T follicular helper cell (primary cell): ENCODE measurements around the gene AHRR.

Experiments
- DNase-seq: peaks from one replicate; pipeline ENCODE4 v3.0.0-alpha.2; 2020; ENCODE audit warnings: low read depth

Gene AHRR

DNA sequence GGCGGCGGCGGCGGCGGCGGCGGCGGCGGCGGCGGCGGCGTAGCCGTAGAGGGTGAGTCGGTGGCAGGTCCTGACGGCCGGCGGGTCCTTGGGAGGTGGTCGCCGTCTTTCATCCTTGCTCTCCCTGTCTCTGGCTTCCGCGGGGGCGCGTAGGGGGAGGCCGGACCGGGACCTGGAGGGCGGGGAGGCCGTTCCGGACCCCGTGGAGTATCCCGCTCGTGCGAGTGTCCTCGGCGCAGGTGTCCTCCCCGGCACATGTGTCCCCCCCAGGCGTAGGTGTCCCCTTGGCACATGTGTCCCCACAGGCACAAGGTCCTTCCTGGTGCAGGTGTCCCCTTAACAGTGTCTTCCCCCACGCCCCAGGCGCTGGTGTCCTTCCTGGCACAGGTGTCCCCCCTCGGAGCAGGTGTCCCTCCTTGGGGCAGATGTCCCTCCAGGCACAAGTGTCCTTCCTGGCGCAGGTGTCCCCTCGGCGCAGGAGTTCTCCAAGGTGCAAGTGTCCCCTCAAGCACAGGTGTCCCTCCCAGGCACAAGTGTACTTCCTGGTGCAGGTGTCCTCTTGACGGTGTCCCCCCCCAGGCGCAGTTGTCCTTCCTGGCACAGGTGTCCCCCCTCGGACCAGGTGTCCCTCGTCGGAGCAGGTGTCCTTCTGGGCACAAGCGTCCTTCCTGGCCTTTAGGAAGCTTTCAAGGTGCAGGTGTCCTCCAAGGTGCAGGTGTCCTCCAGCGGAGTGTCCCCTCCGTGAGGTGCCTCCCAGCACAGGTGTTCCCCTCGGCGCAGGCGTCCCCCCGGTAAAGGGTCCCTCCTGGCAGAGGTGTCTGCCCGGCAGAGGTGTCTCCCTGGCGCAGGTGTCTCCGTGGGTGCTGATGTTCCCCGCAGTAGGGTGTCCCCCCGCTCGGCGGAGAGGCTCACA is 122.0 kb downstream of the AHRR start:
- DNase-seq: no peak

DNA sequence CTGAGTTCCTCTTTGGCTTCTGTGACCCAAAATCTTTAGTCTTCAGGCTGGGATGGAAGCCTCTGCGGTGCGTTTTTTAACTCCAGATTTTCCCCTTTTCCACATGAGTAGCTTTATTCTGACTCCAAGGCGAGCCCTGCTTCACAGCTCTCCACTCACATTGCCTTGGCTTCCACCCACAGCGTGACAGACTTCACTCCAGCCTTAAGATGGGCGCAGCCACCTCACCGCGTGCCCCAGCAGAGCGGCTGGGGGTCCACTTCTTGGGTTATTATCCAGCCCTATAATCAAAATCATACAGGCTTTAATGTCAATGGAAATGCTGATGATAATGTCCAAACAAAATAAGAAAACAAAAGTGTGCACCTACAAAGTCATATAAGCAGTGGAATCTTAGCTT is 122.7 kb downstream of the AHRR start:
- DNase-seq: no peak

DNA sequence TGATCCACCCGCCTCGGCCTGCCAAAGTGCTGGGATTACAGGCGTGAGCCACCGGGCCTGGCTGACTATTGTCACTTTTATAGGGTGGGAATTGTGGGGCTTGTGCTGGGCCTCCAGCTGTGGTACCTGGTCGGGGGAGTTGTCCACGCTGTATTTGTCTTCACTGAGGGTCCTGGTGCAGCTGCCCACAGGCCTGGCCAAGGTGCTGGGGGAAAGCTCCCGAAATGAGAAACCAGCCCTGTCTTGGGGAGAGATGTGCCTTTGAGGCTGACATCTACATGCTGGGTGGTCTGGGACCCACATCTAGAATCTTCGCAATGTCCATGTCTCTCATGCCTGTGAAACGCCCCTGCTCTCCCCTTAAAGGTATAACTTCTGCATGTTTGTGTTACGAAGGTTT is 124.1 kb downstream of the AHRR start:
- DNase-seq: no peak

DNA sequence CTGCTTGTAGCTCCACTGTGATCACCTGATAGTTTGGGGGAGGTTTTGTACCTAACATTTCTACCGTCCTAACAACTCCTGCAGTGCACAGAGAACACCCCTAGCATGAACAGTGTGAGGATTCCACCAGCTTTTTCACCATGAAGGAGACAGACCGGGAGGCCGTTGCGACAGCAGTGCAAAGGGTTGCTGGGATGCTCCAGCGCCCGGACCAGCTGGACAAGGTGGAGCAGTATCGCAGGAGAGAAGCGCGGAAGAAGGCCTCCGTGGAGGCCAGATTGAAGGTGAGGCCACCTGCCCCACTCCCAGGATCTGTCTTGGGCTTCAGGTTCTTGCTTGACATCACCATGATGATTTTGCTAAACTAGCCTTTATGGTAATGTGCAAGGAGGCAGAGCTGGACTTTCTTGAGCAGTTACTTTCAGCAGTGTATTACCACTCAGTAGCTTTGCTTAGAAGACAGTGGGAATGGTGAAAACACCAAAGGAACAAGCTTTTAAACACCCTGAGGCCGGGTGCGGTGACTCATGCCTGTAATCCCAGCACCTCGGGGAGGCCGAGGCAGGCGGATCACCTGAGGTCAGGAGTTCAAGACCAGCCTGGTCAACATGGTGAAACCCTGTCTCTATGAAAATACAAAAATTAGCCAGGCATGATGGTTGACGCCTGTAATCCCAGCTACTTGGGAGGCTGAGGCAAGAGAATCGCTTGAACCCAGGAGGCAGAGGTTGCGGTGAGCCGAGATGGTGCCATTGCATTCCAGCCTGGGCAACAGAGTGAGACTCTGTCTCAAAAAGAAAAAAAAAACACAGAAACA is 124.8 kb downstream of the AHRR start:
- no peak for DNase-seq

DNA sequence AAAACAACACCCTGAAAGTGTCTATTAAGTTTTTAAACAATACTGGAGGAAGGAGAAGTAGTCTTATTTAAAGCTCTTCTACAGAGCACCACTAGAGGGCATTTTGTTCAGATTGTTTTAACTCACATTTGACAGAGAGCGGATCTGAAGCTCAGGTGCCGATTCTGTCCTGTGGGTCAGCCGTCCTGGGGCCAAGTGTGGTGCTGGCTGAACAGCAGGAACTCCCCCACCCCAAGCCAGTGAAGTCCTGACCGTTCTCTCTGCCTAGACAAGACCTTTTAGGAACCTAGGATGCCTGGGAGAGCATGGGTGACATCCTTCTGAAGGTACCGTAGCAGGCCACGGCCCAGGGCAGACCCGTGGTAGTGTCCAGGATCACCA is 125.4 kb downstream of the AHRR start:
- DNase-seq: no peak

DNA sequence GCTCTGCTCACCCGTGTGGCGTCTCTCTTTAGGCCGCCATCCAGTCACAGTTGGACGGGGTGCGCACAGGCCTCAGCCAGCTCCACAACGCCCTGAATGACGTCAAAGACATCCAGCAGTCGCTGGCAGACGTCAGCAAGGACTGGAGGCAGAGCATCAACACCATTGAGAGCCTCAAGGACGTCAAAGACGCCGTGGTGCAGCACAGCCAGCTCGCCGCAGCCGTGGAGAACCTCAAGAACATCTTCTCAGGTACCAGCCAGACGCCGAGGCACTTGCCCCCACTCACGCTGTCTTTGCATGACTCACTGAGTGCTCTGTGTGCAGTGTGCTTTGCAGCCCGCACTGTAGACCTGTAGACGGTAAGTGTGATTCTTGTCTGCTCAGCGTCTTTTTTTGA is 126.0 kb downstream of the AHRR start:
- DNase-seq: no peak

DNA sequence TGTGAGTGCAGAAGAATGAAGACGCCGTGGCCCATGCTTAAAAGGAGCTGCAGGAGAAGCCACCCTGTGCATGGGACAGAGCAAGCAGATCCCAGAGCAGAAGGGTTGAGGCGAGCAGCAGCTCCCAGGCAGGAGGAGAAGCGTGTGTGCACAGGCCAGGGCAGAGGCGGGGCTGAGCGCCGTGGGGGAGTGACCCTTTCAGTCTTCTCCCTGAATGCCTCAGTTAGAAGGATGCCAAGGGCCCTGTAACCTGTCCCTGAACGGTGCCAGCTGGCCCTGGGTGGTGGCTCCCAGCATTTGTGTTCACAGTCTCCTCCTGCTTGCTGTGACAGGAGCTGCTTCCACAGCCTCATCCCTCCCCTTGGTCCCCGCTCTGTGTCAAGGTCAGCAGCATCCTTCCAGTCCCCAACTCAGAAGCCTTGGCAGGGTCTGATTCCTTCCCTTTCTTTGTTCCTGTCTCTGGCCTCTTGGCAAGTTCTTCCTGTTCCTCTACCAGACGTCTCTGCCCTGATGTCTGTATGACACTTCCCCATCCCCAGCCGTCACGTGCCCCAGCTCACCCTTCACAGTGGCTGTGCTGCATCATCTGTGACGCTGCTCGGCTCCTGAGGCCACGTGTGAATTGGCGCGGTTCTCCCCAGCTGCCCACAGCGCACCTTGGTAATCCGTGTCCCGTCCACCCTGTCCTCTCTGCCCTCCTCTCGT is 126.7 kb downstream of the AHRR start:
- DNase-seq: no peak

DNA sequence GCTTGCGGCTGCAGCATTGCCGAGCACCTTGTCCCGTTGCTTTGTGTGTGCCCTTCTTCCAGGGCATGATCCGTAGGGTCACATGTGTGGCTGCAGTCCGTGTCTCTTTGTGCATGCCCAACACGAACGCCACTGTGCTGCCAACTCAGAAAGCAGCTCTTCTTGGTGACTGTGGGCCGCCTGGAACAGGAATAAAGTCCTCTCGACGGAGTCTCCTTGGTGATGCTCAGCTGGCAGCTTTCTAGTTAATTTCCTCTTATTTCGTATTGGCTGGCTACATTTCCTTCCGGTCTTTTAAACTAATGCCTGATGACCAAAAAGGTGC is 127.2 kb downstream of the AHRR start:
- no peak for DNase-seq

DNA sequence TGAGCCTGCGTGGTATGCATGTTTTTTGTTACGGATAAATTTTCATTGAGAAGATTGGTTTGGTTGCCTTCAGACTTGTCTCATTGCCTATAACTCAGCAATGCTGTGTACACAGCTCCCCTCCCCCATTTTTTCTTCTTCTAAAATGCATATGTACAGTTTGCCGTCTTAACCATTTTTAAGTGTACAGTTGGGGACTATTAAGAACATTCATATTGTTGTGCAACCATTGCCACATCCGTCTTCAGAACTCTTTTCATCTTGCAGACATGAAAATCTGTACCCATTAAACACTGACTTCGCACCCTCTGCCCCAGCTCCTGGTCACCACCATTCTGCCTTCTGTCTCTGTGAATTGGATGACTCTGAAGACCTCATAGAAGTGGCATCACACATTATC is 127.6 kb downstream of the AHRR start:
- no peak for DNase-seq

DNA sequence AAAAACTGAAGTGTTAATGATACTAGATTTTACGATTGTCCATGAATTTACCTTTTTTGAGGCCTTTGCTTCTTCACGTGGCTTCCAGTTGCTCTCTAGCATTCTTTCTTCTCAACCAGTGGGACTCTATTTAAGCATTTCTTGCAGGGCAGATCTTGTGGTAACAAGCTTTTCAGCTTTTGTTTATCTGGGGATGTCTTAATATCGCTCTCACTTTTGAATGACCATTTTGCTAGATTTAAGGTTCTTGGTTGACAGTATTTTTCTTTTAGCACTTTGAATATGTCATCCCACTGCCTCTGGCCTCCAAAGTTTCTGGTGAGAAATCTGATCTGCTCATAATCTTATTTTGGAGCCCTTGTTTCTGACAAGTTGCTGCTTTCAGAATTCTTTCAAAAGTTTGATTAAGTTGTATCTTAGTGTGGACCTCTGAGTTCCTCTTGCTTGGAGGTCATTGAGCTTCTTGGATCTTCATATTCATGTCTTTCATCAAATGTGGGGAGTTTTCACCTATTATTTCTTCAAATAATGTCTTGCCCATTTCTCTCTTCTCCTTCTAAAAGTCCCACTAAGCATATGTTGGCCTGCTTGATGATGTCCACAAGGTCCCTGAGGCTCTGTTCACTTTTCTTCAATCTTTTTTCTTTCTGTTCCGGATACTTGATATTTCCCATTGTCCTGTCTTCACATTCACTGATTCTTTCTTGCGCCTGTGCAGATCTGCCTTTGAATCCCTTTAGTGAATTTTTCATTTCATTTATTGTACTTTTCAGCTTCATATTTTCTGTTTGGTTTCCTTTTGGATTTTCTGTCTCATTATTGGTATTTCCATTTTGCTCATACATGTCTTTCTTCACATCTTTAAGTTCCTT is 130.3 kb downstream of the AHRR start:
- DNase-seq: no peak

DNA sequence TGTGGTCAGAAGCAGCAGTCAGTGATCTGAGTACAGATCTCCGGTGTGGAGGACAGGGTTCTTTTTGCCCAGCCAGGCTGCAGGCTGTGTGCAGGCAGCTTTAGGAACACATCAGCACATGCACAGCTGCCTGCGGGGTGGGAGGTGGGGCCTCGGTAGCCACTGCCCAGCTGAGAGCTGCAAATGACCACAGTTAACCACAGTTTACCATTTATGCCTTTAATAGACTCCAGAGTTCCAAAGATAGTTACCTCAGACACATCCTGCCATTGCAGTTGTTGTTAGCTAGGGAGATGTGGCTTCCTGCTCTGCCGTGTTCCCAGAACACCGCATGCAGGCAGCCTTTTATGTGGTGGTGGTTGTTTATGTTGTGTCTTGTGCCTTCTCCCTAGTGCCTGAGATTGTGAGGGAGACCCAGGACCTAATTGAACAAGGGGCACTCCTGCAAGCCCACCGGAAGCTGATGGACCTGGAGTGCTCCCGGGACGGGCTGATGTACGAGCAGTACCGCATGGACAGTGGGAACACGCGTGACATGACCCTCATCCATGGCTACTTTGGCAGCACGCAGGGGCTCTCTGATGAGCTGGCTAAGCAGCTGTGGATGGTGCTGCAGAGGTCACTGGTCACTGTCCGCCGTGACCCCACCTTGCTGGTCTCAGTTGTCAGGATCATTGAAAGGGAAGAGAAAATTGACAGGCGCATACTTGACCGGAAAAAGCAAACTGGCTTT is 131.6 kb downstream of the AHRR start:
- no peak for DNase-seq

DNA sequence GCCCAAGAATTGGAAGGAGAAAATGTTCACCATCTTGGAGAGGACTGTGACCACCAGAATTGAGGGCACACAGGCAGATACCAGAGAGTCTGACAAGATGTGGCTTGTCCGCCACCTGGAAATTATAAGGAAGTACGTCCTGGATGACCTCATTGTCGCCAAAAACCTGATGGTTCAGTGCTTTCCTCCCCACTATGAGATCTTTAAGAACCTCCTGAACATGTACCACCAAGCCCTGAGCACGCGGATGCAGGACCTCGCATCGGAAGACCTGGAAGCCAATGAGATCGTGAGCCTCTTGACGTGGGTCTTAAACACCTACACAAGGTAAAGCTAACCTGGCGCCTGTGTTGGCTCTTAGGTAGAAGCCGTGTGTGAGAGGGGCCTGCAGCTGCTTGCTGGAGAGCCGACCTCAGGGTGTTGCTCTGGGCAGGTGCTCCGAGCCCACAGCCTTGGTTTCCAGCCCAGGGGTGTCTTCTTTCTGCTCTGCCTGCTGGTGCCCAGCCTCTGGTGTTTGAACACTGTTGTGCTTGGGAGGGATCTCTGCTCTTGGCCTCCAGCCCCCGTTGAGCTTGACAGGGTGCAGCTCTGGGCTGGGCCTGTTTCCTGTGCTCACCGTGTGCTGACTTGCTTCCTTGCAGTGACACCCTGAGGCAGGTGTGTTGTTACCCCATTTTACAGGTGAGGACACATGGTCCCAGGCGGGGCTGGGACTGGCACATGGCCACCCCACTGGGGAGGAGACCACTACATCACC is 132.4 kb downstream of the AHRR start:
- DNase-seq: no peak

DNA sequence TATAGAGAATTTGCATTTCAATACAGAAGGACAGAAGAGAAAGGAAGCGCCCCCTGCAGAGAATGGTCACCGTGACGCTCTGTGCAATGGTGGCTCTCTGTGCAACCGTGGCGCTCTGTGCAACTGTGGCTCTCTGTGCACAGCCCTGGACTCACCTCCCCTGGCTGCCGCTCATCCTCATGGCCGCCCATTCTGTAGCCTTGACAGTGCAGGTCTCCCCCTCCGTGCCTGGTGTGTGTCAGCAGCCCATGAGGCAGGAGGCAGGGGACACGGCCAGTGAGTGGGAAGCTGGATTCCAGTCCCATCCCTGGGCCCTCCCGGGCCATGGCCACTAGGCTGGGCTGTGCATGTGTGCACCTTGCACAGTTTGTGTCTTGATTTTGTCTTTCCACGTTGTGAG is 133.4 kb downstream of the AHRR start:
- no peak for DNase-seq

DNA sequence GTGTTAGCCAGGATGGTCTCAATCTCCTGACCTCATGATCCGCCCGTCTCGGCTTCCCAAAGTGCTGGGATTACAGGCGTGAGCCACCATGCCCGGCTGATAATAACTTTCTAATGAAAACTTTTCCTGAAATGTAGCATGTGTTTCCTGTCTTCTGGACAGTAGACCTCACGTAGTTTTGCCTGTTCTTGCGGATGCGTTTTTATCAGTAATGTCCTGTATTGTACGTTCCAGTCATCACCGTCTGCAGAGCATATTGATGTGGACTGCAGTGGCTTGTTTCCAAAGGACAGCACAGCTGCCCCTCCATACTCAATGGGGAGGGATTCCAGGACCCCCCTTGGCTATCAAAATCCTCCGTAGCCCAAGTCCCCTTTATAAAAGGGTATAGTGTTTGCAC is 134.3 kb downstream of the AHRR start:
- no peak for DNase-seq

DNA sequence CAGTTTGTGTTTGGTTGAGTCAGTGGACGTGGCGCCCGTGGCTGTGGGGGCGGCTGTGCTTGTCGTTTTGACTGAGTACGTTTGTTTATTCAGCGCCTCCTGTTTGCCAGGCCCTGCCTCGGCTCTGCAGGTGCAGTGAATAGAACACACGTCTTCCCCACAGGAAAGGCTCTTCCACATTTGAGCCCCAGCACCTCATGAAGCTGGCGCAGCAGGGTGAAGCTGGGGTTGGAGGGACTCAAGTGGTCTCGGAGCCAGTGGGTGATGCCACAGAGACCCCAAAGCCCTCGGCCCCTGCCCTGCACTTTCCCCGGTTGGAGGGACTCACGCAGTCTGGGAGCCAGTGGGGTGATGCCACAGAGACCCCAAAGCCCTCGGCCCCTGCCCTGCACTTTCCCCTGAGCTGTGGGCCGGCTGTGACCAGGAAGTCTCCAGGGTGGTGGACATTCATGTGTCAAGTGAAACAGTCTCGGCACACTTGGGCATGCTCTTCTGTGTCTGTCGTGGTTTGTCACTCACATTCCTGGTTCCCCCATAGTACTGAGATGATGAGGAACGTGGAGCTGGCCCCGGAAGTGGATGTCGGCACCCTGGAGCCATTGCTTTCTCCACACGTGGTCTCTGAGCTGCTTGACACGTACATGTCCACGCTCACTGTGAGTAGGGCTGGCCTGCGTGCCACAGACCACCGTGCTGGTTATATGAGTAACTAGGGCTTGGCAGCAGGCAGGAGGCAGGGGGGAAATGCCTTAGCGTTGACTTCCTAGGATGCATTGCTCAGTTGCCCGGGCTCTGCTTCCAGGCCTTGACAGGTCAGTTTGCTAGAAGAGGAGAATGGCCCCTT is 135.1 kb downstream of the AHRR start:
- DNase-seq: no peak

DNA sequence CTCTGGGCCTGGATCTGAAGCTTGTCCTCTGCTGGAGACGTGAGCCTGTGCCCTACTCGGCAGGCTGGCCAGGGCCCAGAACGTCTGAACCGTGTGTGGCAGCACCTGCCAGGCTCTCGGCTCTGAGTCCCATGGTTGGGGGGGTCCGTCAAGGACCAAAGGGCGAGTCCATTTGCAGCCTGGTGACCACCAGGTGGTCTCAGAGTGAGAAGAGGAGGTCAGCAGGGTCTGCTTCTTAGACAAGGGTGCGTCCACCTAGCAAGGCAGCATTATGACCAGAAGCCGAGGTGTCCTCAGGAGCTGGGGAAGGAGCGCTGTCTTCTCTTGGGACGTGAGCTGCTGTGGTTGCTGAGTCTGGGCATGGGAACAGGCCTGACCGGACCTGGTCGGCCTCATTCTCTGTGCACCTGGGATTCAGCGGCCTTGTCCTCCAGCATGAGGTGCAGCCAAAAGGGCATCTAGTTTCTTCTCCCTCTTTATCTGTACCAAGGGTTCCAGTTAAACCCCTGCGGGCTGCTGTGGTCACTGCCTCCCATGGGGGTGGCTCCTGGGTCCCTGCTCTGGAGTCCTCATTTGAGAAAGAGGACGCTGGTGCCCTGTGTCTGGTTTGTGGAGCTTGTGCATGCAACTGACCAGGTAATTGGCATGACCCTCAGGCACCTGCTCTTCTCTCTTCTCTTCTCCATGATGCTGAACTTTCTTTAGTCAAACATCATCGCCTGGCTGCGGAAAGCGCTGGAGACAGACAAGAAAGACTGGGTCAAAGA is 135.9 kb downstream of the AHRR start:
- no peak for DNase-seq

DNA sequence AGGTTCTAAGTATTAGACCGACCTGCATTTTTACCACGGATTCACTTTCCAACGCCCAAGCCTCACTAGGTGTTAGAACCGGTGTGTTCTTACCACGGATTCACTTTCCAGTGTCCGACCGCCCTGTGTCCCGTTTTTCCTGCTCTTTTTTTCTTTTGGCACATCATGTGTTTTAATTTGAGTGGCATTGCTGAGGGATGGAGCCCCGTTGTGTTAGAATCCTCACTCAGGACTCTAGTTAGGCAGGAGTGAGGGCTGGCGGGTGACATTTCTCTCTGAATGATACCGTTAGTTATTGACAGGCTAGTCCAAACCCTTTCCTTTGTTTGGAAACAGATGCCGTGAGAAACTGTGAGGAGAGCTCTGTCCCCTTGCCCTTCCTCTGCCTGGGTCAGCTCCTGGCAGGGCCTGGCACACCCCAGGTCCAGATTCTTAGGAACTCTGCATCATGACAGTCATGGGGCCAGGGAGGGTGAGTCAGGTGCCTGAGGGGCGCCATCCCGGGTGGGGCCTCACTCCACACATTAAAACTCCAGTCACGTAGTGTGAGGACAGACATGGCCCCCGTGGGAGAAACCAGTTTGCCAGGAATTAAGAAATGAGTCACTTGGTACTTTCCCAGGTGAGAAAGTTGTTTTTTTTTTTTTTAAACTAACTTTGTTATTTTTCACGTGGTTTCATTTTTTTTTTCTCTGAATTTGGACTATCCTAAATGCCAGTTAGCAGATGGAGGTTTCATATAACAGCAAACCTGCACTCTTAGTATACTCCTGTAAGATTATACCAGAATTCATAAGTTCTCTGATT is 137.2 kb downstream of the AHRR start:
- DNase-seq: no peak
